Measurements from ENCODE around the gene MSGN1.

DNA sequence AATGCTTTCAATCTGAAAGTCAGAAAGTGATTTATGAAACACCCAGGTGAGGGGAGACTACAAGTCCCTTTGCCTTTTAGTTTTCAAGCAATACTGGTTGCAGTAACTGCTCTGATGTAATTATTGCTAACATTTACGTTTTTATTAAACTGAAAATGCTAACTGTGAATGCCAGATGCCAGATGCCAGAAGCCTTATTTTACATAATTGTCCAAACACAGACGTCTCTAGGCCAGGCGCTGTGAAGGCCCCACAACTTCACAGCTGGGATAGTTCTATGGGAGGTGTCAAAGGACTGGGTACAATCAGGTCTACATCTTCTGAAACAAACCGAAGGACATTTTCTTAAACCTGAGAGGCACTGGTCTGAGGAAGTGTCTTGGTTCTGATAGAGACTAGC is 27.5 kb upstream of the MSGN1 start:
- TF ChIP-seq, protein P1, sequence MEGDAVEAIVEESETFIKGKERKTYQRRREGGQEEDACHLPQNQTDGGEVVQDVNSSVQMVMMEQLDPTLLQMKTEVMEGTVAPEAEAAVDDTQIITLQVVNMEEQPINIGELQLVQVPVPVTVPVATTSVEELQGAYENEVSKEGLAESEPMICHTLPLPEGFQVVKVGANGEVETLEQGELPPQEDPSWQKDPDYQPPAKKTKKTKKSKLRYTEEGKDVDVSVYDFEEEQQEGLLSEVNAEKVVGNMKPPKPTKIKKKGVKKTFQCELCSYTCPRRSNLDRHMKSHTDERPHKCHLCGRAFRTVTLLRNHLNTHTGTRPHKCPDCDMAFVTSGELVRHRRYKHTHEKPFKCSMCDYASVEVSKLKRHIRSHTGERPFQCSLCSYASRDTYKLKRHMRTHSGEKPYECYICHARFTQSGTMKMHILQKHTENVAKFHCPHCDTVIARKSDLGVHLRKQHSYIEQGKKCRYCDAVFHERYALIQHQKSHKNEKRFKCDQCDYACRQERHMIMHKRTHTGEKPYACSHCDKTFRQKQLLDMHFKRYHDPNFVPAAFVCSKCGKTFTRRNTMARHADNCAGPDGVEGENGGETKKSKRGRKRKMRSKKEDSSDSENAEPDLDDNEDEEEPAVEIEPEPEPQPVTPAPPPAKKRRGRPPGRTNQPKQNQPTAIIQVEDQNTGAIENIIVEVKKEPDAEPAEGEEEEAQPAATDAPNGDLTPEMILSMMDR (IDR thresholded peaks at IDR 0.05): no peak
- TF ChIP-seq POLR2A (IDR thresholded peaks at IDR 0.05): no peak
